AG09309 (cell line): ENCODE results near the gene RIMBP3B.
A peak's percentile ranks its signal among the peaks of the same experiment; 100 is the strongest.
"Not testable (repeated sequence)": the region's sequence is repeated elsewhere in the genome, so short reads cannot be mapped to it uniquely, and the experiment has no call there.

Experiments used
- DNase-seq: peaks from one replicate; pipeline ENCODE4 v3.0.0-alpha.2; 2010; ENCODE audit warnings: low read depth
- H3K4me3 ChIP-seq: 2 replicates; pipeline ENCODE4 v1.5.1; 2011; ENCODE audit warnings: mild to moderate bottlenecking, low read depth, low read length, moderate library complexity; ENCODE audit not compliant: control insufficient read depth

Gene RIMBP3B

DNA sequence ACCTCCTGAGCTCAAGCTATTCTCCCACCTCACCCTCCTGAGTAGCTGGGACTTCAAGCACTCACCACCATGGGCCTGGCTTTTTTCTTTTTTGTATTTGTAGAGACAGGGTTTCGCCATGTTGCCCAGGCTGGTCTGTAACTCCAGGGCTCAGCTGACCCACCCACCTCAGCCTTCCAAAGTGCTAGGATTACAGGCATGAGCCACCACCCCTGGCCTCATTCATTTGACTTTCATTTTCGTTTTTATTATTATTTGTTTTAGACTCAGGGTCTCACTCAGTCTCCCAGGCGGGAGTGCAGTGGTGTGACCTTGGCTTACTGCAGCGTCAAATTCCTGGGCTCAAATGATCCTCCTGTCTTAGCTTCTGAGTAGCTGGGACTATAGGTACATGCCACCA is 24.2 kb downstream of the RIMBP3B start:
- not testable (repeated sequence) for DNase-seq, H3K4me3 ChIP-seq

DNA sequence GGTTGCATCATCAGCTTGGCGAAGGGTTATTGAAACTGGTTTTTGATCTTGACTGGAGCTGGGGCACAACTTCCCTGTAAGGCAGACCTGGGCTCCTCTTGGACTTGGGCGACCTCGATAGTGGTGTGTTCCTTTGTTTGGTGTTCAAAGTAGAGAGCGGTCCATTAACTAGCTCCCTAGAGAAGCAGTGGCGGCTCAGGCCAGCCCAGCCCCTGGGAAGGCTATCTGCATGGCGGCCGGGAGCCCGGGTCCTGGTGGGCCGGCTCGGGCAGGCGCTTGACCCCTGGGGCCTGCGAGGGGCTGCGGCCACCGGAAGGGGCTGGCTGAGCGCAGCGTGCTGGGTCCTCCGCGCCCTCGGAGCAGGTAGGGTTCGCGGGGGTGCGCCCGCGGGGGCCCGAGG is 32.8 kb downstream of the RIMBP3B start:
- not testable (repeated sequence) for DNase-seq, H3K4me3 ChIP-seq

DNA sequence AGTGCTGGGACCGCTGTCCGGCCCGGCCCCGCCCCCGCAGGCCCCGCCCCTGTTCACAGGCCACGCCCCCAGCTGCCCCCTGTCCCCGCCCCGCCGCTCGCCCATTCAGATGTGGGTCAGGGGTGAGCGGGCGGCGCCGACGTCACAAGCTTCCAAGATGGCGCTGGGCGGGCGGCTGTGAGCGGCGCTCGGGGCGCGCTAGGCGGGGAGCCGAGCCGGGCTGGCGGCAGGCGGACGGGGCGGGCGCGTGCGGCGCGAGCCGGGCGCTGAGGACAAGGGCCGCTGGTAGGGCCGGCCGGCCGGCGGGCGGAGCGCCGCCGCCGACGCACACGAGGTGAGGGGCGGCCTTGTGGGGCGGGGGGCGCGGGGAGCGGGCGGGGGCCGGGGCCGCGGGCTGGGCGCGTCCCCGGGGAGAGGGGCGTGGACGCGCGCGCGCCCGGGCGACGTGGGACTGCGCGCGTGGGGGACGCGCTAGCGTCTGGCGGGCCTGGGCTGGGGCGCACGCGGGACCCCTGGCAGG is 33.7 kb downstream of the RIMBP3B start, which contains the start of gene HIC2:
Gene HIC2, plus strand, starts transcription at position 145 of the 520 bp plus-strand sequence. CDS start 25,461 bp downstream, outside the sequence.
- peak within 1 kb of the TSS; percentile 40 for H3K4me3 ChIP-seq
- not testable (repeated sequence) for DNase-seq

DNA sequence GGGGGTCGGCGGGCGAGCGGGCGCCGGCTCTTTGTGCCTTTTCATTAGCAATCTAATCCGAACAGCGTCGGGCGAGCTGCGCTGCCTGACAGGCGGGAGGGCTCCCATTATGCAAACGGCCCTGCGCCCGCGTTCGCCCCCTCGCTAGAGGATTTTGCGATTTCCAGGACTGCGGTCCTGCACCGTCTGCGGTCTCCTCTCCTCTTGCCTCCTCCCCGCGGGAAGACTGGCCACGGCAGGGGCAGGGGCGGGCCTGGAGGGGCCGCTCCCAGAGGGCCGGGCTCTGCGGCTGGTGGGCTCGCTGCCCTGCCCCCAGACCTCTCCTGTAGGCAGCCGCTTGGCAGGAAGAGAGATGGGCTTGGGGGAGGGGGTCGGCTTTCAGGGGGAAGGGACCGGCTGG is 34.3 kb downstream of the RIMBP3B start:
- peak overlapping the region; percentile 40 for H3K4me3 ChIP-seq
- not testable (repeated sequence) for DNase-seq

DNA sequence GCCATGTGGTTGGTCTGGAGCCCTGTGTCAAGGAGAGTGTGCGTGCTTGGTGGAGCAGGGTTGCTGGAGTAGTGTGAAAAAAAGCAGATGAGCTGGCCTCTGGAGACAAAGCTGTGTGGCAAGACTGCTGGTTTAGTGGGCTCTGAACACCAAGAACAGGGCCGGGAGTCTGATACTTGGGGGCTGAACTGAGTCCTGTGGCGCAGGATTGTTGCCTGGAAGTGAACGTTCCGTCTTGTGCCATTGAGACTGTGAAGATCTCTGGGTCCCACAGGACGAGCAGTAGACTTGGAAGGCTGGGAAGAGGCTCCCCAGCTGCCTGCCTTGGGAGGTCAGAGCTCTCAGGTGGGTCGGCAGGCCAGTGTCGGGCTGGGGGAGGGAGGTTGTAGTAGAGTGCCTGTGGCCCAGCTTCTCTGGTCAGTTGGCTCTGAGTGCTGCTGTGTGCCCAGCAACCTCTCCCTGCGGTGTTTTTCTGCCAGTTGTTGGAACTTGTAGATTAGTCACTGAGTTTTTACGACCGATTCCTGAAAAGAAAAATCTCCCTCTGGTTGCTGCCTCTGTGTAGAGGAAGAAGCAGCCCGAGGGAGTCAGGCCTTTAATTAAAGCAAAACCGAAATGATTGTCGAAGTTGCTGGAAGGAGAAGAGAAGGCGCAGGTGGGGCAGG is 35.6 kb downstream of the RIMBP3B start:
- not testable (repeated sequence) for DNase-seq, H3K4me3 ChIP-seq

DNA sequence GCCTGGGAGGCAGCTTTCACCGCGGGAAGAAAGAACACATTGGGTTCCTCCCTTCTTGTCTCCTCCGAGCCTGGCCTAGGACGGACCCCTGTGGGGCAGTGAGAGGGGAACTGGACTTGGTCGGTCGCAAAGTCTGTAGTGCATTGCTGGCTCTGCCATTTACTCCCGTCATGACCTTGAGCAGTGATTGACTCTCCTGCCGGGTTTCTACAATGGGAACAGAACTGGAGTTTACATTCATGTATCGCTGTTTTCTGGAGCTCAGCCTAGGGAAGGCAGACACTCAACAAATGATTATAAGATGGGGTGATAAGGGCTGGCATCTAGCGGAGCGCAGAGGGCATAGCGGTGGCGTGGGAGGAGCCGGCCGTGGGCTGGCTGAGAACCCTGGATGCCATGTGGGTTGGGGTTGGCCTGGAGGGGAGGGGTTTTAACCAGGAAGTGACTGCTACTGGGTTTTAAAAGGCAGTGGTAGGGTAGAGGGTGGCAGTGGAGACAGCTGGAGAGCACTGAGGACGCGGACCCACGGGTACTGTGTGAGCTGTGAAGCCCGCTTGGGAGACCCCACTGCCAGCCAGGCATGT is 36.7 kb downstream of the RIMBP3B start:
- H3K4me3 ChIP-seq, DNase-seq: not testable (repeated sequence)

DNA sequence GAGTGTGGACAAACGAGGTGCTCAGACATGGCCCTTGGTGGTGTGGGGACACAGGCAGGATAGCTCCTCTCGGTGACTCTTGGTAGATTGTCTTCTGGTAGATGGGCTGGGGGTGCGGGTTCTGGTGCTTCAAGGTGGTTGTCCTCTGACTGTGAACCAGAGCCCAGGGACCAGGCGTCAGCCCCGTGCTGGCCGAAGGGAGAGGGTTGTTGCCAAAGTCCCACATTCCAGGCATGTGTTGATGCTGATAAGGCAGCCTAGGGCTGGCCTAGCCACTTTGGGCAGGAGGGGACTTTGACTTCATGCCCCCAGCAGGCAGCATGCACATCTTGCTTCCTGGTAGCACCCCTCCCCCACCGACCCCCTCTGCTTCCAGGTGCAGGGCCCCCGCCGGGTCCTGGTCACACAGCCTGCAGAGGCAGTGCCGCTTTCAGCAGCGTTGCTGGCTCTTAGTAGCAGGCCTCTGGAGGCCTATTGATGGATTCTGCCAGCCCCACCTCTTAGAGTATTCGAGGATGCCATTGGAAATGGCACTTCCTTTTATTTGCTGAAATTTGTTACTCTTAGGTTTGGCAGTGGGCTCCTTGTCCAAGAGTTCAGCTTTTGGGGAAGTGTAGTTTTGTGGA is 40.6 kb downstream of the RIMBP3B start:
- not testable (repeated sequence) for DNase-seq, H3K4me3 ChIP-seq

DNA sequence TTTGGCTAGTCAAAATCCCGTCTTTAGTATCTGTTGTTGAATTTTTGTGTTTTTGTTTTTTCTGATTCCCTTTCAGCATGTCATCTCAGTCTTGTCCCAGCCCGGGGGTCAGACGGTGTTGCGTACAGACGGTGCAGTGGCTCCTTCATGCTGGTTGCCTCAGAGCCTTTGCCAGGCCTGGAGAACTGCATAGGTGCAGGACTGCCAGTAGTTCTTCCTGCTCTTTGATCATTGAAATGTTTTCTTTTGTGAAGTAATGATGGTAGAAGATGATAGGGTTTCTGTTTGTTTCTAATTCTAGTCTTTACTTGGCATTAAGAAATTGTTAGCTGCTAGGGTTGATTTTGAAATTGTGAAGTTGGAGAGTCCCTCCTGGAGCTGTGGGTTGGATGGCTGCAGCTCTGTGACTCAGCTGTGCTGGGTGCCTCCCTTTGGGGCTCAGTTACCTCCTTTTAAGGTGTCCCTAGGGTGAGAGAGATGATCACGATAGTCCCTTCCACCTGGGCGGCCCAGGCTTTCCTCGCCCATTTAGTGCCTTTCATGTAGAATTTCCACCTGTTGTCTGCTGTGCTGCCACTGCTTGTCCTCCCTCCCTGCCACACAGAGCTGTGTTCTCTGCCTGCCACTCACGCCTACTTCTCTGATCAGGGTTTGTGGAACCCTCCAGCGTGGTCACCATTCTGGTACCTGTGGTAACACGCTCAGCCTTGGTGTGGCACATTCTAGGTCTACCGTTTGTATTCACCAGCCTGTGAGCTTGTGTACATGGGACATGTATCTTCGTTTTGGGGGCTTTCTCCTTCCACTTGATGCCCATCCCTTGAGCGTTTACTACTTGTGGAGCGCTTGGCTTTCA is 51.1 kb downstream of the RIMBP3B start:
- not testable (repeated sequence) for DNase-seq, H3K4me3 ChIP-seq

DNA sequence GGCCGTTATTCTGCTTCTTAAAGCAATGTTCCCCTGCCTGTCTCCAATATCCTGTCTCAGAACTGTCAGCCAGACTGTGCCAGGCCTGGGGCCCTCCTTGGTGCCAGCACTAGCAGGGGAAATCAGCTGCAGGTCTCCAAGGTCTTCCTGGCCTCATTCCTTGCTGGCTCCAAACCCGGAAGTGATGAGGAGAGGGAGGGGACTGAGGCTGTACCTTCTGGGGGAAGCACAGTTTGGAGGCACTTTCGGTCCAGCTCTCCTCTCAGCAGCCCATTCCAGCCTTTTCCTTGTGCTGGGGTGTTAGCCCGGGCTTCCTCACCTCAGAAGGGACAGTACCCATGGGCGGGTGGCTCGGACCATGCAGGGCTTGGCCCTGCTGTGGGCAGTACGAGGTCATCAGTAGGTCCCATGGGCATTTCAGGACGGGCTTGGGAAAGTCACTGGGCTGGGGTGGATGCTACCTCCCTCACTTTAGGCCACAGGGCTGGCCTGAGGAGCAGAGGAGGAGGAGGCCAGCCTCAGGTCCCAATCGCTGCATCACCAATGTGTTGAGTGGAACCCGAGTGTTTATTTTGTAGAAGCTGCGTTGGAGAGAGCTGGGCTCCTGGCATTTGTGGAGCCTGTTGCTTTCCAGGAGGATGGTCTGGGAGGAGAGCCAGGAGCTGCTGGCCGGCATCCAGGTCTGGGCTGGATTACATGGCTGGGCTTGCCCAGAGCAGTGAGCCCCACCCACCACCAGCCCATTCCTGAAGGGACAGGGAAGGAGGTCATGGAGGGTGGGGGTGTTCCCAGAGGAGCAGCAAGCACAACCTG is 52.7 kb downstream of the RIMBP3B start:
- H3K4me3 ChIP-seq, DNase-seq: not testable (repeated sequence)

DNA sequence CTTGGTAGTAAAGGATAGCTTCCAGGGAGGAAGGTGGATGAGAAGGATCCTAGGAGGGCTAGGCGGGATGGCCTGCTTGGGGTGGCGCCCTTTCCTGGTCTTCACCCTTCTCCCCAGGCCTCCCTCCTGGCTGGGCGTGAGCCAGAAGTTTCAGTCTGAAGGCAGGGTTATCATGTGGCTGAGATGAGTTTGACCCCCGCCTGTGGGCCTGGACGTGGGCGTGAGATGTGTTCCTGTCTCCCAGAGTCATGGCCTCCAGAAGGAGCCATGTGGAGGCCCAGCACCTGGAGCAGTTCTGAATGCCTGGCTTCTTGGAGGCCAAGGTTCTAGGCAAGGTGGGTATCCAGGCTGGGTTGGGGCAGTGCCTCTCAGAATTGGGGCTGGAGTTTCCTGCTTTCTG is 54.5 kb downstream of the RIMBP3B start:
- not testable (repeated sequence) for DNase-seq, H3K4me3 ChIP-seq
